Stimulated activated CD4-positive, alpha-beta T cell treated with anti-CD3 and anti-CD28 coated beads, Interleukin-4, amount 100 ng/mL, for 1 hour (primary cell): Measurements from ENCODE around the gene NR6A1.

Source experiments
- DNase-seq: peaks from one replicate; pipeline ENCODE4 v3.0.0-alpha.2; 2020

Gene NR6A1

DNA sequence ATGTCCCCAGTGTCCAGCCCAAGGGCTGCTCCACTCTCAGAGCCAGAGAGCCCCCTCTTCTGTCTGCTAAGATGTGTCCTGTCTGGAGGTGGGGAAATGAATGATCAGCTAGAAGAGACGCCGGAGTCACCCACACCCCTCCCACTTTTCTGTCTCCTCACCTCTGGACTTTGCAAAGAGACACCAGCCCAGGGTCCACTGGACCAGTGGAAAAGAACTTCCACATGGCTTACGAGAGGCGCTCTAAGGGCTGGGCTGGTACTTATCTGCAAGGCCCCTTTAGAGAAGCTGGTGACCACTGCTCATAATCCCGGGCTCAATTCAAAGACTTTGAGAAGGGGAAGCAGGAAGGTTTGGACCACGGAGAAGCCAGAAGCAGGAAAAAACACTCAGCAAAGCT lies 273.1 kb downstream of the NR6A1 start:
- no peak for DNase-seq

DNA sequence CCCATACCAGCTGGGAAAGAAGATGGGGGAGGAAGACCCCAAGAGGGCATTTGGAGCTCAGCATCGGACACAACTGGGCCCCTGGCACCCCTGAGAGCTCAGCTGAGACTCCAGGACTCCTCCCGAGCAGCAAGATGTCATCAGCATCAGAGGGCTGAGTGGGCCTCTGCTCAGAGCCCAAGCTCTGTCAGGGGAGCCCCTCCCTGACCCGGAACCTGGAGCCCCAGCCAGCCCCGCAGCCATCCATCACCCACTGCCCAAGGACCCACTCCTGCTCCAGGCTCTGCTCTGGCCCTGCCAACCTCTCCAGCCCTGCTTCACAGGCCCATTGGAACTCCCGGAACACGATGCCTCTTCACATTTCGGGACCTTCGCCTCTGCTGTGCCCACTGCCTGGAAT lies 273.7 kb downstream of the NR6A1 start:
- no peak for DNase-seq

DNA sequence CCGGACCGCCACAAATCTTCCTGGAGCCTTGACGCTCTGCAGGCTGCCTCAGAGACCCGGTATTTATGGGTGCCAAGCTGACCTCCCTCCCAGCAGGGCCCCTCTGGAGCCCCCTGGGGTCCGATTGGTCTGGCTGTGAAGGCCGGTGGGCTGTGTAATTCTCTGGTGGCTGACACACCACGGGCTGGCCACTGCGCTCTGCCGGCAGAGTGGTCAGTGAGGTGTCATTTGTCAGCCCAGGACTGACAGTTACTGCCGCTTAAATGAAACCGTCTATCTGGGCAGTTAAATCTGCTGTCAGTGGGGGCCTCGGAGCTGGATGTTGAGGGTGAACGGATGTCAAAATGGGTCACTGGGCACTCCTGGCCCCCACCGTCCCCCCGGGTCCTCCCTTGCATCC lies 274.6 kb downstream of the NR6A1 start:
- DNase-seq, result no peak

DNA sequence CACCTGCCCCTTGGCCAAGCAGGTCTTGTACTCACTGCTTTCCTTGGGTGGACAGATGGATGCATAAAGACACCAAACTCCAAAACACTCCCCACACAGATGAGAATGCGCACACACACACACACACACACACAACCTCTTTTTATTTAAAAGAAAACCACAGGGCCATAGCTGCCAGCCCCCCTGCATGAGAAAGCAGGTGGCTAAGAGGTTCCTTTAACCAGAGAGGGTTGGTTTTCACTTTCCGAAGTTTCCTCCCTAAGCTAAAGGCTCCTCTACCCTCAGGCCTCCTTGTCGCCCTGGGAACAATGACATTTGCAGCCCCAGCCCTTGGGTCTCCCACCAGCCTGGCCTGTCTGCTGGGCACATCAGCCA lies 275.0 kb downstream of the NR6A1 start:
- DNase-seq, result no peak

DNA sequence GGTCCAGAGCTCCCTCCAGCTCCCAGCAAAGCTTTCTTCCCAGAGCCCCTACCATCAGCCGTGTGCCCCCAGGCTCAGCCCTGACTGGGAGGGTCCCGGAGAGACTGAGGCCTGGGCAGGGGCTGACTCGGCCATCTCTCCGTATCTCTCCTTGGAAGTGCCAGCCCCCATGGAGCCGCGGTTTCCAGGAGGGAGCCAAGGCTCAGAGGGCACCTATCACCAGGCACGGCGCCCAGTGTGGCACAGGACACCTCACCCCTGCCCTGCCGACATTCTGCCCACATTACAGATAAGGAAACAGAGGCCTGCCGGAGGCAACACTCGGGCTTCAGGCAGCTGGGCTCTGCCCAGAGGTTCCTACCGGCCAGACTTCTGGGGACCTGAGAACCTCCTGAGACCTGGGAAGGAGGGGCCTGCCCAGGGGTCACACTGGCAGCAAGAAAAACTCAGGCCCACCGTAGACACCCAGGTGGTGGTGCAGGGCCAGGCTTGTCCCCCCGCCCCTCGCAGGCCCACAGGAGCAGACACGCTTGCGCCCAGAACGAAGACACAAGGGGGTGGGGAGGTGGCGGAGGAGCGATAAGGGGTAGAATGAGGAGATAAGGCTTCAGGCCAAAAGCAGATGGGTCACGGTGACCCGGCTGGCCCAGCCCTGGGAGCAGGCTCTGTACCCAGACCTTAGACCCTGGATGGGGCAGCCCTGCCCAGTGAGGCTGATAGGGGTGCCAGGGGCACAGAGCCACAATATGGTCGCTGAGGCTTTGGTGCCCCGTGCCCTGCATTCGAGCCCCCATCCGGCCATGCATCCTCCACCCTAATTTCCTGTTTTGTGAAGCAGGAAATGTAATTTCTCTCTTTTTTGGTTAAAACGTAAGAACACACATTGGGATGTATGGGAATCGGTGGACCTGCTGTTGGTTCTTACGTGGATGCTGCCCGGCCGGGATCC lies 275.7 kb downstream of the NR6A1 start:
- DNase-seq, result no peak

DNA sequence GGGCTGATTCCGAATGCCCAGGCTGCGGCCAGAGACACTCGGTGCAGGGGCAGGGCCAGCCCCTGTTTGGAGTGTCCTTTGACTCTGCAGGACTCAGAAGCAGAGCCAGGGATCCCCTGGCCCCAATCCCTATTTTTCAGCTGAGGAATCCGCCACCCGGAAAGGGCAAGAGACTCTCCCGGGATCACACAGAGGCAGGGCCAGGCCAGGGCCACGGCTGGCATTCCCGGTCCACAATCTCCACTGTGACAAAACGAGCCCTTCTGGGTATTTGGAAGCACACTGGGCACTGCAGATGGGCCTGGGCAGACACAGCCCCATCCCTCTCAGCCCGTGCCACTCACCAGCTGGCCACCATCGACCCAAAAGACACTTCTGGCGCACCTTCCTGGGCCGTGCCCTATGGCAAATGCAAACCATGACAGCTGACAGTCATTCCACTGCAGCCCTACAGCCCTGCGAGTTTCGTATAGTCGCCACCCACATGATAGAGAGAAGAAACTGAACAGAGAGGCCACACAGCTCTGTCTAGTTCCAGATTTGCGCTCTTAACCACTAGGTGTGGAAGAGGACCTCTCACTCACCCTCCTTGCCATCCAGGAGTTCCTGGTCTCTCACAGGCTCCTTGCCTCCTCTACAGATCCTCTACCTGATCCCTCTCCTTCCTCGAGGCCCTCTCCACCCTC lies 277.2 kb downstream of the NR6A1 start:
- DNase-seq, result no peak

DNA sequence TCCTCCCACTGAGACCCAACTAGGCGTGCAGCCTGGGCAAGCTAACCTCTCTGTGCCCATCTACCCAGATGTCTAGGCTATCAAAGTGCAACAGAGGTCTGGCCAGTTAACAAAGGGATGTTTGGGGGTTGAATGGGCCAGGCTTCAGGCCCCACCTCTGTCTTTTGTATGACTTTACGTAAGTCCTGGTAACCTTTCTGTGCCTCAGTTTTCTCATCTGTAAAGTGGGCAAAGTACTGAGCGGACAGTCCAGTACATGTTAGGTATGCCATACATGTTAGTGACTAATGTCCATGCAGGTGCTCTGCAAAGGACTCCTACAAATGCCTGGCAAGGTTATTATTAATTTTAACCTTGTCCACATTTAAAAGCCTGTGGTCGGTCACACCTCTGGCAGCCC lies 277.9 kb downstream of the NR6A1 start:
- DNase-seq, result no peak

DNA sequence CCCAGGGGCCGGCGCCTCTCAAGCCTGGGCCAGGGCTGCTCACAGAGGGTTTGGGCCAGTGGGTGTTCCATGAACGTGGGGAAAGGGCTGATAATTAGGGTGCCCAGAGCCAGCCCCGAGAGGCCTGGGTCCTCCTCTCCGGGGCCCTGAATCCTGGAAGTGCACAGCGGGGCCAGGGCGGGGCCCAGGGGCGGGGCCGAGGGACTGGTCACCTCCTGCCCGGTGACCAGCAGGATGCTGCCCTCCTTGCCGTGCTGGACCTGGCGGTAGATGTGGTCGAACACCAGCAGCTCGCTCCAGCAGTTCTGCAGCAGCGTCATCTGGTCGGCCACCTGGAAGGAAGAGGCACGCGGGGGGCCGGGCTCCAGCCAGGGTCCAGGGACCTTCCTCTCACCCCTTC lies 278.3 kb downstream of the NR6A1 start:
- DNase-seq, result no peak

DNA sequence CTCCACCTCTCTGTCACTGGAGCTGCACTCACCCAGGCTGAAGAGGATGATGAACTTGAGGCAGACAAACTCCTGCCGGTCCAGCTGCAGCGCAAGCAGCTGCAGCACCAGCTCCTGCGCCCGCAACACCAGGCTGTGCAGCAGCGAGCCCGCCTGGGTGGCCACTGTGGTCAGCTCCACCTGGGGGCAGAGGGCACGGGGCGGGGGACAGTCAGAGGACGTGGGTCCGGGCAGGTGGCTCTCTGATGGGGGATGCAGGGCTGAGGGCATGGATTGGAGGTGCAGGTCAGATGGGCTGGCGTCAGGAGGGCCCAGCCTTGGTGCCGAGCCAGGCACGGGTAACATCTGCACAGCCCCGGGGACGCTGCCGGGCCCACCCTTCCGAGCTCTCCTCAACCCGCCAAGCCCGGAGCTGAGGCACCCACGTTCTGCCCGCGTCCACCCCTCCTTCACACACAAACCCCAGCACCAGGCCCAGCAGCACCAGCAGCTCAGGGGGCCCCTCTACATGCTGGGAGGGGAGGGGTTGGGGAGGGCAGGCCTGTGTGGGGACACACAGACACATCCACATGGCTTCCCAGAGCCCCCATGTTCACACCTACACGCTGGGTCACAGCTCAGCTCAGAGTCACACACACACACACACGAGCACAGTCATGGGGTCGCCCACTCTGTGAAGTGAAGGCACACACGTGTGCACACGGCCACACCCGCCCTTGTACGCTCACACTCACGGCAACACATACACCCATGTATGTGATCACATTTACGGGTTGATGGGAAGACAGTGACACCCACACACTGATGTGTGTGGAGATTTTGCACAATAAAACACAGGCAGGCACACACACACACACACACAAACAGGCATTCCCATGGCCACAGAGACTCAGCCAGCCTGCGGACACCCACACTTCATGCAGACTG lies 279.8 kb downstream of the NR6A1 start:
- DNase-seq, result no peak

DNA sequence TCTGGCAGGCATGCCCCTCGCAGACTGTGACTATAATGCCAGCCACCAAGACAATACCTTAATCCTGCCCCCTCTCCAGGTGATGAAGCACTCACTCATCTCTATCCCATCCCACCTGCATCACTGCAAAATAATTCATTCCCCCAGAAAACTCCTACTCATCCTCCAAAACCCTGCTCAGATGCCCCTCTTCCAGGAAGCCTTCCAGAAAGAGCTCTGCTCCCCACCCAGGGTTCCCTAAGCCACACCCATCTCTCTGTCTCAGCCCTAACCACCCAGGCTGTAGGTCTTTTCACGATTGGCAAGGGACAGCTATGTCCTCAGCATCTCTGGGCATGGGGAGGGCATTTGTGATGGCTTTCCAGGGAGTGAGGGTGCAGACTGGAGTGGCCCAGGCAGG lies 281.1 kb downstream of the NR6A1 start:
- DNase-seq, result no peak

DNA sequence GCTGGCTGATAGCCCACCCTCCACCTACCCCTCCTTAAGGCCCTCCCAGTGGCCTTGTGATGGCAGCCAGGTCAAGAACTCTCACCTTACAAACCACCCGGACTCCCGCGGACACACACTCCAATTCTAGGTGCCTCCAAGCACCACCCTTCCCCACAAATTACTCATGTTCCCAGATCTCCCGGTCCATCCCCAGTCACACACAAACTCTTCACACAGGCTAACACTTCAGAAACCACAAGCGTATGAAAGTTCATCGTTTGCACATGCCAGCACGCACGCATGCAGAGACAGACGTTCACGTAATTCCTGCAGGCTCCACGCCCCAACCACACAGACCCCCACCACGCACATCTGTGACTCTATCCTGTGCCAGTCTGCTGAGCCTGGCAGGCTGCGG lies 281.9 kb downstream of the NR6A1 start:
- DNase-seq, result no peak

DNA sequence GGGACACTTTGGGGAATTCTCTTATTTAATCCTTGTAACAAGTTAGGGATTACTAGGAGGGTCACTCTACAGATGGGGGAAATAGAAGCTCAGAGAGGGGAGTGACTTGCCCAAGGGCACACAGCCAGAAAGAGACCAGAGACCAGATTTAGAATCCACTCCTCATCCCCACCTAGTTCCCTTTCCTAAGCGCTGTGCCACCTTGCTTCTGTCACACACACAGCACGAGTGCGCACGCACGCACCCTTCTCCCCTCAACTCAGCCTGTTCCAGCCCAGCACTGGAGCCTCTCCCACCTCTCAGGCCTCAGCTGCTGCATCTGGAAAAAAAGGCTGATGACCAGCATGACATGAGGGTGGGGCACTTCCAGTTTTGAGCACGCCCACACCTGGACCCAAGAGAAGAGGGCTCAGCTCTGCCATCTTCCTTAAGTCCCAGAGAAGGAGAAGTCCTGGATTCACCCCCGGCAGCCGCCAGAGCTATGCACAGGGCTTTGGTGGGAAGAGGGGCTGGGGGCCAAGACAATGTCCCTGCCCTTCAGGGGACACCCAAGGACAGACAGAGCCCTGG lies 282.4 kb downstream of the NR6A1 start:
- no peak for DNase-seq

DNA sequence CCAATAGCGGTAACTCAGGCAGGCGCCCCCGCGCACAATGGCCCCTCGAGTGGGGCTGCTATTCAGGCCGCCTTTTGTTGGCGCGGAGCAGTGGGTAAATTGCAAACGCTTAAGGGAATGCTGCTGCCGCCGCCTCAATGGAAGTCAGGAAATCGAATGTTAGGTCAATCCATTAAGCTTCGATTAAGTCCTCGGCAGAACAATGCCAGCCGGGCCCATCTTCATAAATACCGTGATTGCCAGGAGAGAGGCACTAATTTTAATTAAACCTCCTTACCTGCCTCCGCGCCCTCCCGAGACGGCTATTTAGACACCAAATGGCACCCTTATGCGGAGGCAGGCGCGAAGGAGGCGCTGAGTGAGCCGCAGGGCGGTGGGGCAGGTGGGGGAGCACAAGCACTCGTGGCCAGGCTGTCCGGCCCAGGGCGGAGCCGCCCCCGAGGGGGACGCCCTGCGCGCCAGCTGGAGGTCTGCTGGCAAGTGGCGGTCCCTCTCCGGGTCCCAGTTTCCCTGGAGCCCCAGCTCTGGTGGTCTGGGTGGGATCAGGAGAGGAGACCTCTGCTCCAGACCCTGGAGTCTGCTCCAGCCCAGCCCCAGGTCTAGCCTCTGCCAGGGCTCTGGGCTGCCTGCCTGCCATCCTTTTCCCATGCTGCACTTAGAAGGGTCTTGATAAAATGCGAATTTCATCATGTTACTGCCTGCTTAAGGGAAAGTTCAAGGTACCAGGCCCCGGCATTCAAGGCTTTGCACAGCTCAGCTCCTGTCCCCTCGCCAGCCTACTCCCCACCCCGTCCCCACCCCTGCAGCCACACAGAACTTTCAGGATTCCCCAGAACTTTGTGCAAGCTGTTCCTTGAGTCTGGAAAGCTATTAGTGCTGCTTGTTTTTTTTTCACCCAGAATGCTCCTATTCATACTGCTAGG lies 283.6 kb downstream of the NR6A1 start:
- no peak for DNase-seq

DNA sequence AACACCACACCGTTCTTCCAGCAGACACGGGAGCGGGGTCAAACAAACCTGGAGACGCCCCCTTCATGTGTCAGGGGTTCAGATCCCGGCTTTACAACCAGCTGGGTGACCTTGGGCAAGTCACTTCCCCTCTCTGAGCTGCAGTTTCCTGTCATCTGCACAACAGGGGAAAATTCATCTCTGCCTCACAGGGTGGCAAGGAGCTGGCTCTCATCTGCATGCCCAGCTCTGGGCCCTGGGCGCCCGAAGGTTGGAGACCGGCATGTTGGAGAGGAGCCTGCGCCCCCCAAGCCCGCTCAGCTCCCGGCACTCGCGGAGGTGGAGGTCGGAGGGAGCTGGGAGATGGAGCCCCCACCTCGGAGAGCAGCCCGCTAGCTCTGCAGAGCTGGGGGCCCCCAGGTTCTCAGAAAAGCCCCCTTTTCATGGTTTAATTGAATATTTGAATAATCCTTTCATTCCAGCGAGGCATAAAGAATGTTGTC lies 284.3 kb downstream of the NR6A1 start:
- no peak for DNase-seq

DNA sequence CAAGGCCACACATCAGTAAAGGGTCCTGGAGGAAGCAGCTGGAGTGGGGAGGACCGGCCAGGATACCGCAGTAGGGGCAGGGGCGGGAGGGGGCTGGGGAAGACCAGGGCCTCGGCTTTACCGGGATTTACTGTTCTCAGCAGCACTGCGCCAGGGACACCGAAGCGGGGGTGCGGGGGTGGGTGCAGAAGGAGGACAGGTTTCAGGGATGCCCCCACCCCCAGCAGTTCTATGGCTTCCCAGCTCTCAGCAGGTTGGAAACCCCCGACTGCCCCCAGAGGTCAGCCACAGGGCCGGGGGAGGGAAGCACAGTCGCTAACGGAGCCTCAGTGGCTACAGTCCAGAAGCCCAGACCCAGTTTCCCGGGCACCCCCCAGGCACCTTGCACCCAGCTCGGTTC lies 285.2 kb downstream of the NR6A1 start:
- no peak for DNase-seq

DNA sequence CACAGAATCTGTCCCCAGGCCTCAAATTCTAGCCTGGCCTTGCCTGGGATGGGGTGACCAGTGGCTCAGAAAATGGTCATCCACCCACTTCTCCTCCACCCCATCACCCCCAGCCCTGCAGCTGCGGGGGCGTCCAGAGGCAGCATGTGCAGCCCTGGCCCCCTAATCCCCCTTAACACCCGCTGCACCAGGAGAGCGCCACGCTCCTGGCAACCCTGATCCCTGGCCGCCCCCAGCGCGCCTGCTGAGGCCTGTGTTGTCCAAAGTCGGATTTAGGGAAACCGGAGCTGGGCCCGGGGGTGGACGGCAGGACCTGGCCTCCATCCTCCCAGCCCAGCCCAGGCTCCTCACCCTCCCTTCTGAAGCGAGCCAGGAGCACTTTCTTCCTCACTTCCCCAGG lies 285.9 kb downstream of the NR6A1 start:
- no peak for DNase-seq

DNA sequence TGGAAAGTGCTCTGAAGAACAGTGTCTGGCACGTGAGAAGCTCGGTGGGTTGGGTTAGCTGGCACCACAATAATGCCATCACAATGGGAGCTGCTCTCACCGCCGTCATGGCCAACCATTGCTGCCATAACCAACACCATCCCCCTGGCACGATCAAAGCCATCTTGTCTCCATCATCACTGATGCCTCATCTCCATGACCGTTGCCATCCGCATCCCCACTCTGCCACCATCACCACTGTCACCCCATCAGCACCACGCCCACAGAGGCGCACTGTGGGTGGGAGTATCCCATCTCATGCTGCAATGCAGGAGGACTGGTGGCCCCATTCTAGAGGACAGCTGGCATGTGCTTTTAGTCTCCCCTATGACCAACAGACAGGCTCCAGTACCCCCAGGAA lies 287.6 kb downstream of the NR6A1 start:
- no peak for DNase-seq

DNA sequence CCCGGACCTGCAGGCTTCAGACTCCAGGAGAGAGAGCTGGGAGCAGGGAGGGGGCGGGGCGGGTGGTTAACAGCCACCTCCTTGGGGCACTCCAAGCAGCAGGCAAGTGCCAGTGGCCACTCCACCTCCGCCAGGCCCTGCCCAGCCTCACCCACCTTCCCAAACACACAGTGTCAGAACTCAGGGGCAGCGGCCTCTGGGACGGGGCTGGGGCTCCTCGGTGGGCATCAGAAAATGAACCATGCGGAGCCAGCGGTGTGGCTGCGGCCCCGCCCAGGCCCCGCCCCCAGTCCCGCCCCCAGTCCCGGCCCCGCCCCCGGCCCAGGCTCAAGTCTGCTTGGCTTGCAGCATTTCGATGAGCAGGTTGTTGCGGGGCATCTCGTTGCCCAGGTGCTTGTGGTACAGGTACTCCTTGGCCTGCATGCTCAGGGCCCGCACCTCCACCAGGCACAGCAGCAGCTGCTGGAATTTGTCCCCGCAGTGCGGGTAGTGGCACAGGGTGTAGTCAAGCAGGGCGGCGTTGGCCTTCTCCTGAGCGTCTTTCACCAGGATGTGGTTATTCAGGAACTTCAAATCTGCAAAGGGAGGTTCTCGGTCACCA lies 288.6 kb downstream of the NR6A1 start:
- no peak for DNase-seq

DNA sequence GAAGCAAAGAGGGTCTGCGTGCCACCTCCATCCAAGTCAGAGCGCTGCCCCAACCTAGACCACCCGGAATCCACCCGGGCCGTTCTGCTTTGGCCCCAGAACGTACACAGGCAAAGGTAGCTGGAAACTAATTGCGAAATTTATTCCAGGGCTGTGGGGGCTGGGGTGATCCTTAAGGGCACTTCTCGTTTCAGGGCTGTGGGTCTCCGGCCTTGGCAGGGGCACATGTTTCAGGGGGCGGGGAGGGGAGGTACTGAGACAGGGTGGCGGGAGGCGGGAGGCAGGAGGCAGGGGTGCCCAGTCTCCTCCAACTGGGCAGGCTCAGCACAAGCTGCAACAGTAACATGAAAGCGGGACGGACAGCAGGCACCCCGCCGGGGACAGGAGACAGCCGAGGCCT lies 290.0 kb downstream of the NR6A1 start:
- DNase-seq, result no peak

DNA sequence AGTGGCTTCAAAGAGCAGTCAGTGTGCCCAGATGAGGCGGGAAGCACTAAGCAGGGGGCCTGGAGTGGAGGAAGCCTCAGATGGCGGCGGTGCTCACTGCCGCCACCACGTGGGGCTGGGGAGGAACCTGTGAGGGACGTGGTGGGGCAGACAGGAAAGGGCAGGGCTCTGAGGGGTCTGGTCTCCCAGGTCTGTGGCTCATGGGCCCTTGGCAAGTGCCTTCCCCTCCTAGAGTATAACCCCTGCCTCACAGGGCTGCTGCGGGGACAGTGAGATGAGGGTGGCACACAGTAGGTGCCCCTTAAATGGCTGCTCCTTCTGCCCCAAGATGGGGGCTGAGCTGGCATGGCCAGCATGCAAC lies 290.5 kb downstream of the NR6A1 start:
- DNase-seq, result no peak

DNA sequence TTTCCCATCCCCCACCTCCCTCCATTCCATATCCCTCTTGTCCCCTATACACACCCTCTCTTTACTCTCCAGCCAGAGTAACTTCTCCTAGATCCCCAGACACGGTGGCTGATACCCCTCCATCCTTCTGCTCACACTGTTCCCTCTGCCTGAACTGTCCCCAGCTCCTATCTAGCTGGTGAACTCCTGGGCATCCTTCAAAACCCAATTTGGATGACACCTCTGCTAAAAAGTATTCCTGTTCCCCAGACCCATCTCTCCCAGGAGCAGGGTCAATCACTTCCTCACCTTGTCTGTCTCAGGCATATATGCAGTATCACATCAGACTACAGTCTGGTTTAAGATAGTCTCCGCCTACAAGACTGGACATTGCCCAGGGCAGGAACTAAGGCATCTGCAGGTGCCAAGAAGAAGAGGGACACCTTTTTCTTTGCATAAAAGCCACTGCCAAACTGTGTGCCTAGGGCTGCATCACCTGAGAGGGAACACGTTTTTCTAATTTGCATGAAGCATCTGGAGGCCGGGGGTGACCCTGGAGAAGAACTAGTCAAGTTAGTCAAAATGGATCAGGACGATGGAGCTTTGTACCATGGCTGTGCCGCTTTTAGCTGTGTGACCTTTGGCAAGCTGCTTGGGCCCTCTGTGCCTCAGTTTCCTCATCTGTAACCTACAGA lies 291.0 kb downstream of the NR6A1 start:
- no peak for DNase-seq
